GM21723 (cell line): Measurements from ENCODE around the gene INS.

ENCODE experiments used
- ATAC-seq: cut with Tn5 transposase; IDR thresholded peaks from one replicate; pipeline ENCODE4 v1.9.1; 2021; ENCODE audit warnings: mild to moderate bottlenecking, moderate library complexity; ENCODE audit not compliant: unreplicated experiment

The INS gene

GRCh38 chr11:2121227-2122130 is 39.5 kb downstream of the INS start:
- ATAC-seq, result no peak

GRCh38 chr11:2120359-2121100 is 40.5 kb downstream of the INS start:
- ATAC-seq, result no peak

GRCh38 chr11:2118677-2119076 is 42.3 kb downstream of the INS start:
- no peak for ATAC-seq

- ATAC-seq, result no peak
Measured at GRCh38 chr11:2116680-2117079, 44.3 kb downstream of the INS start.

GRCh38 chr11:2115308-2115707 is 45.7 kb downstream of the INS start:
- no peak for ATAC-seq

GRCh38 chr11:2114430-2115241 is 46.4 kb downstream of the INS start:
- ATAC-seq, result no peak

- no peak for ATAC-seq
Measured at GRCh38 chr11:2113776-2114175, 47.2 kb downstream of the INS start.

GRCh38 chr11:2110521-2110920 is 50.5 kb downstream of the INS start:
- ATAC-seq, result no peak
